KBM-7 (cell line): ENCODE results near the gene SNX3.
"Not testable (repeated sequence)": the region's sequence is repeated elsewhere in the genome, so short reads cannot be mapped to it uniquely, and the experiment has no call there.

ENCODE experiments used
- DNase-seq: peaks from one replicate; pipeline ENCODE4 v3.0.0-alpha.2; 2015
- in situ Hi-C: fragments of 300-500 bp; cut with MboI; formaldehyde crosslinking; loops from 2 replicates; pipeline ENCODE4 v1.14.3; 2020; ENCODE audit warnings: low sequenced_read_pairs, low pct_unique_long_range_greater_than_20kb, mixed read lengths

The SNX3 gene

GRCh38 chr6:108260809-108261569 is at the start of gene SNX3:
TSS of gene SNX3 (minus strand) at chr6:108261040. CDS start at chr6:108260921, 119 bp downstream.
- peak; percentile 99 for DNase-seq
- in situ Hi-C loops, result no loop called here

GRCh38 chr6:108309844-108310243 is 49.0 kb upstream of the SNX3 start:
- DNase-seq, result no peak
- in situ Hi-C loops, result no loop called here

GRCh38 chr6:108308641-108309040 is 47.8 kb upstream of the SNX3 start:
- in situ Hi-C loops, DNase-seq: not testable (repeated sequence)

GRCh38 chr6:108304646-108305045 is 43.8 kb upstream of the SNX3 start:
- in situ Hi-C loops, result no loop called here
- no peak for DNase-seq

- in situ Hi-C loops, result no loop called here
- no peak for DNase-seq
Measured at GRCh38 chr6:108302386-108302785, 41.5 kb upstream of the SNX3 start.

GRCh38 chr6:108295676-108296075 is 34.8 kb upstream of the SNX3 start:
- in situ Hi-C loops, result no loop called here
- no peak for DNase-seq

- in situ Hi-C loops, result no loop called here
- DNase-seq, result peak; percentile 95
Measured at GRCh38 chr6:108294727-108295625, 34.1 kb upstream of the SNX3 start, which contains the start of gene AFG1L. TSS of gene AFG1L (plus strand) at chr6:108295054. CDS start at chr6:108295080, 26 bp downstream.

GRCh38 chr6:108294297-108294726 is 33.5 kb upstream of the SNX3 start:
- DNase-seq, result no peak
- in situ Hi-C loops, result no loop called here

- DNase-seq, result no peak
- in situ Hi-C loops, result no loop called here
Measured at GRCh38 chr6:108293527-108294296, 32.9 kb upstream of the SNX3 start.

GRCh38 chr6:108292561-108292960 is 31.7 kb upstream of the SNX3 start:
- DNase-seq, in situ Hi-C loops: not testable (repeated sequence)

GRCh38 chr6:108291091-108291490 is 30.3 kb upstream of the SNX3 start:
- in situ Hi-C loops, result no loop called here
- DNase-seq, result no peak

- DNase-seq, result no peak
- in situ Hi-C loops, result no loop called here
Measured at GRCh38 chr6:108288742-108289141, 27.9 kb upstream of the SNX3 start.

- no peak for DNase-seq
- in situ Hi-C loops, result no loop called here
Measured at GRCh38 chr6:108287373-108287772, 26.5 kb upstream of the SNX3 start.

- no peak for DNase-seq
- in situ Hi-C loops, result no loop called here
Measured at GRCh38 chr6:108286366-108286765, 25.5 kb upstream of the SNX3 start.

- in situ Hi-C loops, result no loop called here
- DNase-seq, result no peak
Measured at GRCh38 chr6:108285381-108285780, 24.5 kb upstream of the SNX3 start.

- in situ Hi-C loops, result no loop called here
- DNase-seq, result no peak
Measured at GRCh38 chr6:108277831-108278230, 17.0 kb upstream of the SNX3 start.

GRCh38 chr6:108277295-108277694 is 16.5 kb upstream of the SNX3 start:
- in situ Hi-C loops, result no loop called here
- no peak for DNase-seq

GRCh38 chr6:108275976-108276375 is 15.1 kb upstream of the SNX3 start:
- DNase-seq, result no peak
- in situ Hi-C loops, result no loop called here

- in situ Hi-C loops, result no loop called here
Measured at GRCh38 chr6:108274546-108274945, 13.7 kb upstream of the SNX3 start.

More at GRCh38 chr6:108274546-108274945, 13.7 kb upstream of the SNX3 start:
- DNase-seq, result no peak
